T-helper 1 cell (primary cell): Measurements from ENCODE around the gene RP2.

ENCODE experiments used
- DNase-seq, 5 donors: peaks; one replicate each; pipeline ENCODE4 v3.0.0-alpha.2; 2012 to 2020

The RP2 gene

DNA sequence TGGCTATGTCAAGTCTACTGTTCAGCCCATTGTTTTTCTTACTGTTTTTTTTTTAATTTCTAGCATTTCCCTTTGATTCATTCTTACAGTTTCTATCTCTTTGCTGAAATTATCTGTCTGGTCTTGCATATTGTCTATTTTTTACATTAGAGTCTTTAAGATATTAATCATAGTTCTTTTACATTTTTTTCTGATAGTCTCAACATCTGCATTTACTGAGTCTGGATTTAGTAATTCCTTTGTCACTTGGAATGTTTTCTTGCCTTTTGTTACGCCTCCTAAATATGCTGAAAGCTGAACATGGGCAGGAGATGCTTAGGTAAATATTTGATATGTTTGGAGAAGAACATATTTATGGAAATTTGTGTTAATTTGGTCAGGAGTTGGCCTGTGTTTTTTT is 85.8 kb downstream of the RP2 start:
- DNase-seq, result no peak

GRCh38 chrX:46927718-46928117 is 90.9 kb downstream of the RP2 start:
- DNase-seq, result no peak

DNA sequence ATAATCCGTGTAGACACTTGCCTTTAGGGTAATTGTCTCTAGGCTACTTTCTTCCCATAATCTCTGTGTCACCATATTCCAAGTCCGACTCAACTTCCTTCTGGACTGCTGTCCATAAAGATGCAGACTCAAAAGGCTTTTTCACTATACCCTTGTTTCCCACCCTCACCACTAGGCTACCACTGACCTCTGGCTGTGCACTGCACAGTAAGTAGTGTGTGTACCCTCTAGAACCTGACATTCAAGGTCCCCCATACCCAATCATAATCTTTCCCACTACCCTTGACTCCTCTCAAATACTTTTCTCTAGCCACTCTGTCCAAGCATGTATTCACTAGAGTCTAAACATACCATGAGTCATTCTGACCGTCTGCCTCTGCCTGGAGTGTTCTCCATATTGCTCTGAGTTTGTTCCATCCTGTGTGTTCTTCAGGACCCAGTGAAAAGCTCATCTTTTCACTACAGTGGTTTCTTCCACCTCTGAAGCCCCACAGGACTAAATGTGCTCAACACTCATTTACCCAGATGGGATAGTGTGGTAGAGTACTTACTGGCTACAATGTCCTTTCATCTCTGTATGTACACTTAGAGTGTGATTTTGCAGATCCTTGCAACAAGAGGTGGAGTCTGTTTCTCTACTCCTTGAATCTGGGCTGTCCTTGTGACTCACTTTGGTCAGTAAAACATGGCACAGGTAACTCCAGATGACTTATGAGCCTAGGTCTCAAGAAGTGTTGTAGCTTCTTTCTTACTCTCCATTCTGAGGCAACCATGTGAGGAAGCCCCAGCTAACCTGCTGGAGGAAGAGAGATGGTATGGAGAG is 92.8 kb downstream of the RP2 start:
- no peak for DNase-seq
